GM12891 (cell line): ENCODE data around the gene ARHGAP5.

Experiments
- PAX5 ChIP-seq: IDR thresholded peaks from 2 replicates; pipeline ENCODE4 v1.6.1; 2011; ENCODE audit warnings: low read length, moderate library complexity, mild to moderate bottlenecking; ENCODE audit not compliant: insufficient read depth, severe bottlenecking
- POLR2A ChIP-seq: IDR thresholded peaks from 2 replicates; pipeline ENCODE4 v1.6.1; 2011; ENCODE audit warnings: low read depth, low read length, control low read depth
- POLR2AphosphoS5 ChIP-seq: IDR thresholded peaks from 2 replicates; pipeline ENCODE4 v1.6.1; 2011; ENCODE audit warnings: low read depth, low read length, control low read depth
- POU2F2 ChIP-seq: IDR thresholded peaks from 2 replicates; pipeline ENCODE4 v1.6.1; 2011; ENCODE audit warnings: low read depth, mild to moderate bottlenecking, control low read depth, low read length, moderate library complexity
- SPI1 ChIP-seq: IDR thresholded peaks from 2 replicates; pipeline ENCODE4 v1.6.1; 2011; ENCODE audit warnings: low read depth, low read length, control low read depth
- TAF1 ChIP-seq: IDR thresholded peaks from 2 replicates; pipeline ENCODE4 v1.6.1; 2011; ENCODE audit warnings: low read depth, low read length, control low read depth

DNA sequence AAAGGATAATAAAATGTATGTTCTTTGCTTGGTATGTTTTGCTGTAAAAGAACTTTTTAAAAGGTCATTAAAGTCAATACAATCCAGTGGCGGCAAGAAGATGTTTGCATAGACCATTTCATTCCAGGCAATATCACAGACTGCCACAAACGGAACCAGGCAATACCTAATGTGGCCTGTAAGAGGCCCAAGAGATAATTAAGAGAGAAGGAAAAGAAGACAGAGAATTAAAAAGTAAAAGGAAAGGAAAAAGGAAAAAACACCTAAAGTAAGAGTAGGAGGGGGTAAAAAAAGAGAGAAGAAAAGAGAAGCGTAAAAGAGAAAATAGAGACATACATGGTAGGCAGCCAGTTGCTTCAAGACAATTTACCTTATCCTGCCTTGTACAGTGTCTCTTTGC is 6.8 kb upstream of the ARHGAP5 start:
- TF ChIP-seq POLR2A = no peak
- no peak for TF ChIP-seq TAF1
- TF ChIP-seq SPI1 = no peak
- no peak for TF ChIP-seq PAX5
- TF ChIP-seq POLR2AphosphoS5 = no peak
- TF ChIP-seq POU2F2 = no peak
